ENCODE measurements around the gene NEB.

The NEB gene

GRCh38 chr2:151491496-151491895 is 242.8 kb downstream of the NEB start:
- in situ Hi-C loops (cut with MboI; ENCODE audit: low sequenced_read_pairs): no loop called here

- in situ Hi-C loops (cut with MboI; ENCODE audit: low sequenced_read_pairs): no loop called here
Observed at GRCh38 chr2:151490276-151490675, 244.0 kb downstream of the NEB start.

GRCh38 chr2:151486053-151486452 is 248.2 kb downstream of the NEB start:
- in situ Hi-C loops (cut with MboI; ENCODE audit: low sequenced_read_pairs): no loop called here

- in situ Hi-C loops (cut with MboI; ENCODE audit: low sequenced_read_pairs): no loop called here
Observed at GRCh38 chr2:151484100-151484499, 250.2 kb downstream of the NEB start.

GRCh38 chr2:151483546-151483945 is 250.7 kb downstream of the NEB start:
- in situ Hi-C loops (cut with MboI; ENCODE audit: low sequenced_read_pairs): no loop called here

- in situ Hi-C loops (cut with MboI; ENCODE audit: low sequenced_read_pairs): no loop called here
Observed at GRCh38 chr2:151482171-151482725, 252.0 kb downstream of the NEB start.

- in situ Hi-C loops (cut with MboI; ENCODE audit: low sequenced_read_pairs): no loop called here
Observed at GRCh38 chr2:151481744-151482143, 252.5 kb downstream of the NEB start.

- in situ Hi-C loops (cut with MboI; ENCODE audit: low sequenced_read_pairs): no loop called here
Observed at GRCh38 chr2:151478011-151478410, 256.3 kb downstream of the NEB start.

GRCh38 chr2:151476287-151476686 is 258.0 kb downstream of the NEB start:
- in situ Hi-C loops (cut with MboI; ENCODE audit: low sequenced_read_pairs): no loop called here

- in situ Hi-C loops (cut with MboI; ENCODE audit: low sequenced_read_pairs): no loop called here
Observed at GRCh38 chr2:151475071-151475470, 259.2 kb downstream of the NEB start.

- in situ Hi-C loops (cut with MboI; ENCODE audit: low sequenced_read_pairs): no loop called here
Observed at GRCh38 chr2:151472966-151473365, 261.3 kb downstream of the NEB start.

GRCh38 chr2:151470556-151470955 is 263.7 kb downstream of the NEB start:
- in situ Hi-C loops (cut with MboI; ENCODE audit: low sequenced_read_pairs): no loop called here

- in situ Hi-C loops (cut with MboI; ENCODE audit: low sequenced_read_pairs): no loop called here
Observed at GRCh38 chr2:151465771-151466170, 268.5 kb downstream of the NEB start.

- in situ Hi-C loops (cut with MboI; ENCODE audit: low sequenced_read_pairs): no loop called here
Observed at GRCh38 chr2:151459358-151459757, 274.9 kb downstream of the NEB start.

- in situ Hi-C loops (cut with MboI; ENCODE audit: low sequenced_read_pairs): no loop called here
Observed at GRCh38 chr2:151439127-151439526, 295.1 kb downstream of the NEB start.

- in situ Hi-C loops (cut with MboI; ENCODE audit: low sequenced_read_pairs): no loop called here
Observed at GRCh38 chr2:151438506-151438905, 295.8 kb downstream of the NEB start.

GRCh38 chr2:151437630-151438029 is 296.6 kb downstream of the NEB start:
- in situ Hi-C loops (cut with MboI; ENCODE audit: low sequenced_read_pairs): no loop called here

All from hTERT RPE-1 (cell line).